Measurements from ENCODE around the gene CEP57L1. TPM values are rescaled to one million over a fixed set of nuclear protein-coding genes. Genes with fewer than 3 reads are reported as not detected.
A peak's percentile ranks its signal among the peaks of the same experiment; 100 is the strongest.
"Not testable (repeated sequence)": the region's sequence is repeated elsewhere in the genome, so short reads cannot be mapped to it uniquely, and the experiment has no call there.

CEP57L1 gene
- total RNA-seq, 1 donor from 2014 or later = 13.5 TPM

- no peak overlapping the region for H3K27ac ChIP-seq
- H3K4me1 ChIP-seq = no peaks in the 10 kb centered on the region
- no peak overlapping the region for H3K4me3 ChIP-seq
- no peaks in the 10 kb centered on the region for H3K9me3 ChIP-seq
- DNase-seq (ENCODE audit: extremely low spot score in 2 of 2) = no peak
- no peaks in the 10 kb centered on the region for H3K27me3 ChIP-seq
- intact Hi-C loops (cut with DNase I) = no loop called here
- no peak for TF ChIP-seq CTCF (IDR thresholded peaks at IDR 0.05)
- no peaks in the 10 kb centered on the region for H3K36me3 ChIP-seq
These were observed 89.3 kb downstream of the CEP57L1 start for GRCh38 chr6:109184638-109185037.

GRCh38 chr6:109186012-109186411 is 90.7 kb downstream of the CEP57L1 start:
- no peak for TF ChIP-seq POLR2AphosphoS5 (IDR thresholded peaks at IDR 0.05; ENCODE audit: insufficient read depth in 1 of 2, low read depth in 1 of 2)
- no peak for TF ChIP-seq CTCF (IDR thresholded peaks at IDR 0.05)
- no peak for TF ChIP-seq POLR2A (IDR thresholded peaks at IDR 0.05)
- Histone ChIP-seq H3K27me3 (no peaks in the 10 kb centered on the region), H3K4me1 (no peaks in the 10 kb centered on the region), H3K9me3 (no peaks in the 10 kb centered on the region), H3K4me3 (no peak overlapping the region), H3K36me3 (no peaks in the 10 kb centered on the region), H3K27ac (no peak overlapping the region)
- DNase-seq (ENCODE audit: extremely low spot score in 2 of 2) = no peak
- intact Hi-C loops (cut with DNase I) = no loop called here

- H3K27me3 ChIP-seq = no peaks in the 10 kb centered on the region
- H3K4me3 ChIP-seq = no peak overlapping the region
- intact Hi-C loops (cut with DNase I) = loop anchor here (1.0 kb wide), 1 partner anchor 196 kb away; no protein-coding TSS in a partner anchor
- no peak overlapping the region for H3K27ac ChIP-seq
- no peak for DNase-seq (ENCODE audit: extremely low spot score in 2 of 2)
- peaks cover 4% of the 10 kb centered on the region for H3K9me3 ChIP-seq
- H3K4me1 ChIP-seq = no peaks in the 10 kb centered on the region
- TF ChIP-seq POLR2AphosphoS5 (IDR thresholded peaks at IDR 0.05; ENCODE audit: insufficient read depth in 1 of 2, low read depth in 1 of 2) (no peak), CTCF (IDR thresholded peaks at IDR 0.05) (peak; percentile 56 to 77 (median 60)), POLR2A (IDR thresholded peaks at IDR 0.05) (no peak)
- no peaks in the 10 kb centered on the region for H3K36me3 ChIP-seq
These were observed 92.2 kb downstream of the CEP57L1 start for GRCh38 chr6:109187399-109188114.

GRCh38 chr6:109188115-109188411 is 92.8 kb downstream of the CEP57L1 start:
- Histone ChIP-seq H3K27ac (no peak overlapping the region), H3K36me3 (no peaks in the 10 kb centered on the region), H3K27me3 (no peaks in the 10 kb centered on the region), H3K4me1 (no peaks in the 10 kb centered on the region), H3K9me3 (peaks cover 4% of the 10 kb centered on the region), H3K4me3 (no peak overlapping the region)
- TF ChIP-seq CTCF (IDR thresholded peaks at IDR 0.05) = no peak
- TF ChIP-seq POLR2AphosphoS5 (IDR thresholded peaks at IDR 0.05; ENCODE audit: insufficient read depth in 1 of 2, low read depth in 1 of 2) = no peak
- no peak for TF ChIP-seq POLR2A (IDR thresholded peaks at IDR 0.05)
- intact Hi-C loops (cut with DNase I) = loop anchor here (1.0 kb wide), 1 partner anchor 195 kb away; no protein-coding TSS in a partner anchor
- DNase-seq (ENCODE audit: extremely low spot score in 2 of 2) = no peak

GRCh38 chr6:109191368-109191767 is 96.1 kb downstream of the CEP57L1 start:
- H3K4me3 ChIP-seq; H3K36me3 ChIP-seq; H3K4me1 ChIP-seq; H3K9me3 ChIP-seq; H3K27me3 ChIP-seq; H3K27ac ChIP-seq; DNase-seq (ENCODE audit: extremely low spot score in 2 of 2); intact Hi-C loops (cut with DNase I): not testable (repeated sequence)
